ENCODE measurements around the gene LMBR1. TPM values are rescaled to one million over a fixed set of nuclear protein-coding genes. Genes with fewer than 3 reads are reported as not detected.
A peak's percentile ranks its signal among the peaks of the same experiment; 100 is the strongest.

LMBR1 gene
- polyA plus RNA-seq, 4 donors, result 39.4 to 46.9 (median 43.3) TPM

DNA sequence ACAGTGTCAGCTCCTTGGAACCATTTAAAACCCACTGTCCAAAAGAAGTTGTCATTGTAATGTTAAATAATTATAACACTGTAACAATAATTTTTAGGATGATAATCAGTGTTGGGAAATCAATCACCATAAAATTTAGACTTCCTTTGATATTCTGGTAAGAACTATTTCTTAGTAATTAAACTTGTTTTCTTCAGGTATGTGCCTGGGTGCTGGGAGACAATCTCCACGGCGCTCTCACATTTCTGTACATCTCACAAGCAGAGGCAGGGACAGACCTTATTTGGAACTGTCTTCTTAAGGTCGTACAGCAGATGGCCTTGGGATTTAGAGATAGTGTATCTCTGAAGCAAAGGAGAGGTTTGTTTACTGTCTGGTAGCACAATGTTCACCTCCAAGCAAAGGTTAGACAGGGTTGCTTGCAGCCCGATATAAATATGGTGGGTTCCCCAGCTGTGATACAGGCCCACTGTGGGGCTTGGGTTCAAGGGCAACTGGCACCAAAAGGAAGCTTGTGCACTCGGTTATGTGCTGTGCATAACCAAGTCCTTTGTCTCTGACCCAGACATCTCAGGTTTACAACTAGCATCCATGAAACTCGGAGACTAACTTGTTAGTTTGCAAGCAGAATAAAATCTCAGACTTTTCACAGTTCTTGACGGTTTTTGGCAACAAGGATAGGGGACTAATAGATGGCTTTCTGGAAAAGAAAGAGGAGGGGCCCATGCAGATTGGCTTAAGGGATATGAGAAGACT lies 126.9 kb downstream of the LMBR1 start:
- no peak for DNase-seq (ENCODE audit: low read depth in 4 of 4, low spot score in 2 of 4)

- no peak for DNase-seq (ENCODE audit: low read depth in 4 of 4, low spot score in 2 of 4)
Observed at GRCh38 chr7:156764766-156765165, 128.2 kb downstream of the LMBR1 start.

DNA sequence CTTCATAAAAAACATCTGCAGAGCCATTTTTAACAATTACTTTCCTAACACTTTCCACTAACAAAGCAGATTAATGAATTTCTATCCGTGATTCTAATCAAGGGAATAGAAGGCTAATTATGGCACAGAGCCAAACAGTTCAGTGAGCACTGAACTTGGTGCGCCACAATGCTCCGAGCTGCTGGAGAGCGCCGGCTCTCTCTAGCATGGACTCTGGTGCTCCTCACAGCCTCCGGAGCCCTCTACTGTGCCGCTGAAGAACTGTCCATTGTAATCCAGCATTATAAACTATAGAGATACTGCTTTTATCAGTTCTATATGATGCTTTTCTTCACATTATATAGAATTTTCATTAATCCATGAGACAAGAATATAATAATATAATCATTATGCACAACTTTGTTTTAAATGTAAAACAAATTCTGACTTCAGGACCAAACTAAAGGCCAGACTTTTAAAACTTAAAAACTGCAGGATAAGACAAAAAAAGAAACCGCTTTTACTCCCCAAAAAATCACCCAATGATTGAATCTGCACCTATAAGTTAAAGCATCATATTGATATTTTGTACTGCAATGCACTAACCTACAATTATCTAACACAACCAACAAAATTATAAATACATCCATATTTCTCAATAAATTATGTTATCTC lies 128.8 kb downstream of the LMBR1 start:
- peak in 3 of 4 donors; percentile 29 to 63 (median 36) for DNase-seq (ENCODE audit: low read depth in 4 of 4, low spot score in 2 of 4)

- DNase-seq (ENCODE audit: low read depth in 4 of 4, low spot score in 2 of 4), result no peak
Observed at GRCh38 chr7:156759579-156760202, 133.3 kb downstream of the LMBR1 start.

- DNase-seq (ENCODE audit: low read depth in 4 of 4, low spot score in 2 of 4), result no peak
Observed at GRCh38 chr7:156759143-156759542, 133.8 kb downstream of the LMBR1 start.

DNA sequence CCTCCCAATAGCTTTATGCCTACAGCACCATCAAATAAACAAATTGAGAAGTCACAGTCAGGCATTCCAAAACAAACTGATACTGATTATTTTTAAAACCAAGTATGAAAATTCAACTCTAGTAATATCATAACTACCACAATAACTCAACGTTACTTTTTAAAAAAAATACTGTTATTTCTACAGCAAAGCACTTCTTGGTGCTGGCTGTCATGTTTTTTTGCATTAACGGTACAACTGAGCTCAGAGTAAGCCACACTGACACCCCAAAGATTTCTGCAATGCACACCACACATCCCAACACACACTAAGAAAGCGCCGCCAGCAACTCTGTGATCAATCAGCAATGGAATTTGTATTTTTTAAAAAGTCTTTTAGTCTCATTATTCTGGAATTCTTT lies 138.8 kb downstream of the LMBR1 start:
- no peak for DNase-seq (ENCODE audit: low read depth in 4 of 4, low spot score in 2 of 4)

- DNase-seq (ENCODE audit: low read depth in 4 of 4, low spot score in 2 of 4), result no peak
Observed at GRCh38 chr7:156753630-156754029, 139.4 kb downstream of the LMBR1 start.

- DNase-seq (ENCODE audit: low read depth in 4 of 4, low spot score in 2 of 4), result no peak
Observed at GRCh38 chr7:156753229-156753560, 139.8 kb downstream of the LMBR1 start.

DNA sequence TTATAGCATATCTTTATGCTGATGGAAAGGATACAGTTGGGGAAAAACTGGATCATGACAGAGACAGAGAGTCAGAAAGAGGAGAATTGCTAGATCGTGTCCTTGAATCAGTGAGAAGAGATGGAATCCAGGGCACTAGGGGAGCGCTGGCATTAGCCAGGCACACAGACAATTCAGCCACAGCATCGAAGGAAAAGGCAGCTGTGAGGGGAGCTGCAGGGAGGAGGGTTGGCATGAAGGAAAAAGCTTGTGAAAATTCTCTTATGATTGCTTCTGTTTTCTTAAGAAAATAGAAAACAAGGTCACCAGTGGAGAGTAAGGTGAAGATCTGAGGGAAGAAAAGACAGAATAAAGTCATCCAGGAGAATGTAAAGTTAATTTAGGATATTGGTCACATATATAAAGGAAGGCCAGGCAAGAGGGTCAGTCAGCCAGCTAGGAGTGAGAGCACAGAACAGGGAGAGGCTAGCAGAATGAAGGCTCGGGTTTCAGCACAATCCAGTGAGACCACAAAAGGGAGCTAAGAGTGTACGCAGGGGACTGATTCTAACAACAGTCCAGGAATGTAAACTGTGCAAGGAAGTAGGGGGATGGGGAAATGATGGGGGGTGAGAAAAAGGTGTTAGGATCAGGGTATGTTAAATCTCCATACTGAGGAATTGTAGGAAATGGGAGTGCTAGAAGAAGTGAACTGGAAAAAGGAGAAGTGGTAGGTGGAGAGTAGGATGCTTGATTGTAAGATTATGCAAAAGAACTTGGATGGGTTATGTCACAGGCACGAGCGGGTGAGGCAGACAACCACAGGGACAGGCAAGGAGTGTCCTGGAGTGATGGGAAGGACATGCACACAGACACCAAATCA lies 140.4 kb downstream of the LMBR1 start:
- peak in 2 of 4 donors; percentile 10 to 23 for DNase-seq (ENCODE audit: low read depth in 4 of 4, low spot score in 2 of 4)

DNA sequence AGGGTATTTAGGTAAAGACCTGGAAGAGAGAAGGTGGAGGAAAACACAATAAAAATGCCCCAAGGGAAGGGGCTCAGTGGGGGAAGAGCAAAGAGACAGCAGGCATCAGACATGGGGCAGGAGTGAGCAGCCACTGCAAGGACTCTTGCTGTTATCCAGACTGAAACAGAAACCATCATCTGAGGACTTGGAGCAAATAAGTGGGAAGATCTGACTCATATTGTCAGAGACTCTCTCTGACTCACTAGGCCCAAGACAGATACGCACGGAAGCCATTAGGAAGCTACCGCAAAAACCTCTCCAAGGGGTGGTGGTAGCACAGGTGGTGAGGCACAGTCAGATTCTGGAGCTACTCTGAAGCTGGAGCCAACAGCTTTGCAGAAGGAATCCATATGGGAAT lies 141.7 kb downstream of the LMBR1 start:
- no peak for DNase-seq (ENCODE audit: low read depth in 4 of 4, low spot score in 2 of 4)

DNA sequence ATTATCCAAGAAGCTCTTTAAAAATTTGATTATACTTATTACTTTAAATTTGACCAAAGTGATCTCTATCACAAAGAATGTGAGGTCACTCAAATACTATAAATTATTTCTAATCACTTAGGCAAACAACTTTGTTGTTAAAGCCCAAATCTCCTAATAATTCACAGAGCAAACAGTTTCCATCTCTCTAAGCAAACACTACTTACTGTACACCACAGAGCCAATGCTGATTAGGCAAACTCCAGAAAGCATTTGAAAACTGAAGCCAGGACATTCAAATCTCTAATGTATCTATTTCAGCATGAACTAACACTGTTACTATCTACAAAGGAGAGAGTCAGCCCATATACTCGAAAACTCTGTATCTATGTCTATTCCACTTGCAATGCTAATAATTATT lies 145.3 kb downstream of the LMBR1 start:
- no peak for DNase-seq (ENCODE audit: low read depth in 4 of 4, low spot score in 2 of 4)

GRCh38 chr7:156746891-156747290 lies 146.1 kb downstream of the LMBR1 start:
- DNase-seq (ENCODE audit: low read depth in 4 of 4, low spot score in 2 of 4), result no peak

GRCh38 chr7:156739596-156739995 lies 153.4 kb downstream of the LMBR1 start:
- DNase-seq (ENCODE audit: low read depth in 4 of 4, low spot score in 2 of 4), result no peak

DNA sequence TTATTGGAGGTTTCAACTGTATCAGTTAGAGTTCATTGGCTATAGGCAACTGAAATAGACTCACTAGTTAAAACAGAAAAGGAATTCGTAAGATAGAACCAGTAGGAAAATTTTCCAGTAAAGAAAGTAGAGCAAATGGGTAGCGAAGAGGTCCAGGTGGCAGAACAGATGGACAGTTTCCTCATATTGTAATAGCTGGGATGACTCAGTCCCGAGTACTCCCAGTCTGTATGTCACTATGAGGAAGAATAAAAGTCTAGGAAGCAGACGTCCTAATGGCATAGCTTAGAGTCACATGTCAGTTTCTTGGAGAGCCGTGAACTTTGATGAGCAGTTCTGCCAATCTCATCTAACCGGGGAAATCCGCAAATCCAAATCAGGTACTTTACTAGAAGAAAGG lies 157.1 kb downstream of the LMBR1 start:
- no peak for DNase-seq (ENCODE audit: low read depth in 4 of 4, low spot score in 2 of 4)

- DNase-seq (ENCODE audit: low read depth in 4 of 4, low spot score in 2 of 4), result no peak
Observed at GRCh38 chr7:156733638-156734037, 159.3 kb downstream of the LMBR1 start.

GRCh38 chr7:156732091-156732625 lies 160.8 kb downstream of the LMBR1 start:
- DNase-seq (ENCODE audit: low read depth in 4 of 4, low spot score in 2 of 4), result no peak

GRCh38 chr7:156731651-156732050 lies 161.3 kb downstream of the LMBR1 start:
- DNase-seq (ENCODE audit: low read depth in 4 of 4, low spot score in 2 of 4), result no peak

DNA sequence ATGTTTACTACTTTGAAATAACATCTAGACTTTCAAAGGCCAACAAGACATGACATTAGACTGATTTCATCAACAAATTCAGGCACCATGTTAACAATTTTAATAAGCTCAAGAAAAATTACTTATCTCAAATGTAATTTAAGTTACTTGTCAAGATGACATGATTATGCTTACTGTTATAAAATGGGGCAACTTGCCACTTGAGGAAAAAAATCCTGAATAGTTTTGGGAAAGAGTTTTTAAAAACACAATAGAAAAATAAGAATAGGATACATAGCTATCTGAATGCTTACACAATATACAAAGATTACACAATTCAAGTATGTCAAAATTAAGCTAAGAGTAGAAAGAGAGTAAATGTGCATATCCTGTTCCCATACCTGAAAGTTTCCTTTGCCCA lies 167.0 kb downstream of the LMBR1 start:
- no peak for DNase-seq (ENCODE audit: low read depth in 4 of 4, low spot score in 2 of 4)

DNA sequence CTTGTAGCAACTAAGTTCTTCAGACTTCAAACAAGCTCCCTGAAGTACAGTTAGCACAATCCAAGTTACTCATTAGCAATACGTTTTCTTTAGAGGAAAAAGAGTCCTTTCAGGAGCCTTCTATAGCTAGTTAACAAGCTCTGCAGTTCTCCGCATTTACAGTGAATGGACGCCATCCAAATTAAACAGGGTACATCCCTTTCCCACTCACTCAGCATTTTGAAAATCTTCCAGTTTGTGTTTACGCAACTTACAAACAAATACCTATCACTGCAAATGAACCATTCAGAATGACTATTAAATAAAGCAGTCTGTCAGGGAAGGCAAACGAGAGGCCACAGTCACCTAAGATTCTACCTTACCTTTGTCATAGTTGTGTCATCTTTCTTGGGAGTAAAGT lies 167.9 kb downstream of the LMBR1 start:
- no peak for DNase-seq (ENCODE audit: low read depth in 4 of 4, low spot score in 2 of 4)

GRCh38 chr7:156722043-156722826 lies 170.7 kb downstream of the LMBR1 start:
- no peak for DNase-seq (ENCODE audit: low read depth in 4 of 4, low spot score in 2 of 4)

Data from left renal cortex interstitium (tissue), 4 donors.